MM.1S (cell line): ENCODE data around the gene OR2V2.

Experiments
- DNase-seq: peaks from one replicate; pipeline ENCODE4 v3.0.0-alpha.2; 2015
- H2AFZ ChIP-seq: fragments of 300-600 bp; sonication (generic); 2 replicates; pipeline ENCODE4 v1.6.0; 2016; ENCODE audit warnings: antibody characterized with exemption, low read length
- H3F3A ChIP-seq: fragments of 300-600 bp; sonication (generic); 2 replicates; pipeline ENCODE4 v1.6.1; 2016; ENCODE audit warnings: mild to moderate bottlenecking, antibody characterized with exemption, low read length, moderate library complexity, mixed read lengths; ENCODE audit not compliant: insufficient read depth
- H3K27ac ChIP-seq: fragments of 300-600 bp; sonication (generic); 2 replicates; pipeline ENCODE4 v1.5.1; 2016; ENCODE audit warnings: mild to moderate bottlenecking, low read length
- H3K27me3 ChIP-seq: fragments of 300-600 bp; sonication (generic); replicated peaks from 2 replicates; pipeline ENCODE4 v1.6.0; 2016; ENCODE audit warnings: low read length; ENCODE audit not compliant: insufficient read depth
- H3K36me3 ChIP-seq: fragments of 300-600 bp; sonication (generic); replicated peaks from 2 replicates; pipeline ENCODE4 v1.6.1; 2016; ENCODE audit warnings: mild to moderate bottlenecking, low read length, mixed read lengths; ENCODE audit not compliant: insufficient read depth
- H3K4me1 ChIP-seq: fragments of 300-600 bp; sonication (generic); 2 replicates; pipeline ENCODE4 v1.6.1; 2016; ENCODE audit warnings: low read length, mixed read lengths
- H3K4me2 ChIP-seq: fragments of 300-600 bp; sonication (generic); 2 replicates; pipeline ENCODE4 v1.6.0; 2016; ENCODE audit warnings: low read depth, low read length
- H3K4me3 ChIP-seq: fragments of 300-600 bp; sonication (generic); 2 replicates; pipeline ENCODE4 v1.5.1; 2016; ENCODE audit warnings: low read length, mixed read lengths
- H3K79me2 ChIP-seq: fragments of 300-600 bp; sonication (generic); 2 replicates; pipeline ENCODE4 v1.6.1; 2016; ENCODE audit warnings: mixed run types, low read length, mixed read lengths
- H3K9ac ChIP-seq: fragments of 300-600 bp; sonication (generic); 2 replicates; pipeline ENCODE4 v1.6.1; 2016; ENCODE audit warnings: low read length, mixed read lengths
- H3K9me2 ChIP-seq: fragments of 300-600 bp; sonication (generic); replicated peaks from 2 replicates; pipeline ENCODE4 v1.6.1; 2016; ENCODE audit warnings: mild to moderate bottlenecking, low read length, mixed read lengths; ENCODE audit not compliant: insufficient read depth
- H3K9me3 ChIP-seq: fragments of 300-600 bp; sonication (generic); replicated peaks from 2 replicates; pipeline ENCODE4 v1.6.1; 2016; ENCODE audit warnings: mild to moderate bottlenecking, low read length, mixed read lengths; ENCODE audit not compliant: insufficient read depth
- H4K20me1 ChIP-seq: fragments of 300-600 bp; sonication (generic); 2 replicates; pipeline ENCODE4 v1.6.1; 2016; ENCODE audit warnings: mild to moderate bottlenecking, low read length, moderate library complexity, mixed read lengths; ENCODE audit not compliant: insufficient read depth
- EZH2 ChIP-seq: fragments of 300-600 bp; sonication (generic); optimal IDR thresholded peaks from 2 replicates; pipeline ENCODE3; 2017; ENCODE audit warnings: low read depth, mild to moderate bottlenecking, antibody characterized with exemption, low read length, mixed read lengths
- EZH2phosphoT487 ChIP-seq: fragments of 300-600 bp; sonication (generic); IDR thresholded peaks from 2 replicates; pipeline ENCODE4 v1.6.1; 2018; ENCODE audit warnings: antibody characterized with exemption, low read length
- TF ChIP-seq, protein P1 (sequence below): fragments of 300-600 bp; sonication (generic); IDR thresholded peaks from 2 replicates; pipeline ENCODE4 v1.5.1; 2016; ENCODE audit warnings: antibody characterized with exemption, low read length, mixed read lengths

Gene OR2V2

GRCh38 chr5:181192337-181193046 lies 45.1 kb downstream of the OR2V2 start:
- Histone ChIP-seq H3K4me2 (peak overlapping the region; percentile 80), H3K27me3 (no peaks in the 10 kb centered on the region), H3F3A (peaks cover 29% of the 10 kb centered on the region; the same call in 1 of the 2 replicates), H3K36me3 (no peaks in the 10 kb centered on the region), H3K9ac (peak overlapping the region; percentile 66), H2AFZ (peak overlapping the region; percentile 65), H3K27ac (peak overlapping the region; percentile 72; the same call in 1 of the 2 replicates), H4K20me1 (no peaks in the 10 kb centered on the region), H3K4me1 (no peaks in the 10 kb centered on the region), H3K9me3 (no peaks in the 10 kb centered on the region), H3K4me3 (peak overlapping the region; percentile 95), H3K9me2 (no peaks in the 10 kb centered on the region), H3K79me2 (no peaks in the 10 kb centered on the region)
- DNase-seq: no peak
- no peak for TF ChIP-seq EZH2phosphoT487
- TF ChIP-seq, protein P1, sequence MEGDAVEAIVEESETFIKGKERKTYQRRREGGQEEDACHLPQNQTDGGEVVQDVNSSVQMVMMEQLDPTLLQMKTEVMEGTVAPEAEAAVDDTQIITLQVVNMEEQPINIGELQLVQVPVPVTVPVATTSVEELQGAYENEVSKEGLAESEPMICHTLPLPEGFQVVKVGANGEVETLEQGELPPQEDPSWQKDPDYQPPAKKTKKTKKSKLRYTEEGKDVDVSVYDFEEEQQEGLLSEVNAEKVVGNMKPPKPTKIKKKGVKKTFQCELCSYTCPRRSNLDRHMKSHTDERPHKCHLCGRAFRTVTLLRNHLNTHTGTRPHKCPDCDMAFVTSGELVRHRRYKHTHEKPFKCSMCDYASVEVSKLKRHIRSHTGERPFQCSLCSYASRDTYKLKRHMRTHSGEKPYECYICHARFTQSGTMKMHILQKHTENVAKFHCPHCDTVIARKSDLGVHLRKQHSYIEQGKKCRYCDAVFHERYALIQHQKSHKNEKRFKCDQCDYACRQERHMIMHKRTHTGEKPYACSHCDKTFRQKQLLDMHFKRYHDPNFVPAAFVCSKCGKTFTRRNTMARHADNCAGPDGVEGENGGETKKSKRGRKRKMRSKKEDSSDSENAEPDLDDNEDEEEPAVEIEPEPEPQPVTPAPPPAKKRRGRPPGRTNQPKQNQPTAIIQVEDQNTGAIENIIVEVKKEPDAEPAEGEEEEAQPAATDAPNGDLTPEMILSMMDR: no peak
- no peak for TF ChIP-seq EZH2

DNA sequence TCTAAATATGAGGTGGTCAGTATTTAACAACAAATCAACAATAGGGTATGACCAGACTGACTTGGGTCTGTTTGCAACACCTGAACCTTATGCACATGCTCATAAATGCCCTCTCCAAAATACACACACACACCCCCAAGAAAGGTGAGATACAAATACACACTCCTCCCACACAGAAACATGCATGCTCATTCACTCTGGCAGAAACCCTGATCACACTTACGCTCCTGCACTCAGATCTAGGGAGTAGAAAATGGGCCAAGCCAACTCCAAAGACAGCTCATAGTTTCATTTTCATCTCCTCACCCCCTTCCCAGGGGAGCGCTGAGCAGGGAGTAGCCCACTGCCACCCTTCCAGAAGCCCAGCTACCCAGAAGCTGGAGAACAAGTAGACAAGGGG lies 46.3 kb downstream of the OR2V2 start:
- Histone ChIP-seq H3K36me3 (no peaks in the 10 kb centered on the region), H3K9ac (no peak overlapping the region), H4K20me1 (no peaks in the 10 kb centered on the region), H3F3A (peaks cover 22% of the 10 kb centered on the region; the same call in 1 of the 2 replicates), H3K27ac (no peak overlapping the region), H3K4me2 (no peak overlapping the region), H3K4me3 (no peak overlapping the region), H3K27me3 (peaks cover 8% of the 10 kb centered on the region; the same call in 1 of the 2 replicates), H3K79me2 (no peaks in the 10 kb centered on the region), H3K9me3 (no peaks in the 10 kb centered on the region), H3K9me2 (no peaks in the 10 kb centered on the region), H2AFZ (no peak overlapping the region), H3K4me1 (no peaks in the 10 kb centered on the region)
- peak; percentile 3 for DNase-seq
- TF ChIP-seq EZH2phosphoT487 (no peak), EZH2 (no peak)
- TF ChIP-seq, protein P1: no peak

GRCh38 chr5:181194489-181195248 lies 47.3 kb downstream of the OR2V2 start:
- Histone ChIP-seq H3K27me3 (peaks cover 16% of the 10 kb centered on the region), H3K27ac (no peak overlapping the region), H3K36me3 (no peaks in the 10 kb centered on the region), H3K4me2 (no peak overlapping the region), H3K9ac (no peak overlapping the region), H3K9me3 (no peaks in the 10 kb centered on the region), H4K20me1 (no peaks in the 10 kb centered on the region), H3K79me2 (no peaks in the 10 kb centered on the region), H2AFZ (no peak overlapping the region), H3K4me3 (no peak overlapping the region), H3K4me1 (no peaks in the 10 kb centered on the region), H3K9me2 (no peaks in the 10 kb centered on the region), H3F3A (peaks cover 14% of the 10 kb centered on the region; the same call in 1 of the 2 replicates)
- TF ChIP-seq EZH2 (no peak), EZH2phosphoT487 (no peak)
- TF ChIP-seq, protein P1: no peak
- no peak for DNase-seq
